HEK293T (cell line): ENCODE results near the gene LMTK3.

ENCODE experiments used
- CTCF ChIA-PET: fragments of 350-600 bp; formaldehyde crosslinking; extraction: SDS; loops from one replicate; lab custom pipeline; 2021; ENCODE audit warnings: antibody characterized with exemption, inconsistent platforms; lab: Yijun Ruan, JAX
- POLR2A ChIA-PET: fragments of 350-600 bp; formaldehyde crosslinking; extraction: SDS; loops from one replicate; lab custom pipeline; 2020; ENCODE audit warnings: antibody characterized with exemption, inconsistent platforms; lab: Yijun Ruan, JAX
- DNase-seq: peaks from one replicate; pipeline ENCODE4 v3.0.0; 2012; ENCODE audit warnings: mixed read lengths; ENCODE audit errors: extremely low spot score
- ARNT ChIP-seq: fragments of 450-650 bp; IDR thresholded peaks from 2 replicates; pipeline ENCODE4 v1.6.1; 2017; ENCODE audit warnings: mild to moderate bottlenecking
- BHLHE40 ChIP-seq: fragments of 450-650 bp; IDR thresholded peaks from 2 replicates; pipeline ENCODE4 v1.6.1; 2016; ENCODE audit warnings: mild to moderate bottlenecking, moderate library complexity, borderline replicate concordance
- CTBP1 ChIP-seq: fragments of 450-650 bp; IDR thresholded peaks from 2 replicates; pipeline ENCODE4 v1.6.1; 2016; ENCODE audit warnings: borderline replicate concordance
- ELF4 ChIP-seq: fragments of 450-650 bp; IDR thresholded peaks from 2 replicates; pipeline ENCODE4 v1.6.1; 2017; ENCODE audit warnings: antibody characterized with exemption
- FOXA1 ChIP-seq: fragments of 450-650 bp; IDR thresholded peaks from 2 replicates; pipeline ENCODE4 v1.6.1; 2016; ENCODE audit warnings: mild to moderate bottlenecking
- FOXK2 ChIP-seq: fragments of 450-650 bp; IDR thresholded peaks from 2 replicates; pipeline ENCODE4 v1.6.1; 2016; ENCODE audit warnings: mild to moderate bottlenecking
- FOXM1 ChIP-seq: fragments of 450-650 bp; IDR thresholded peaks from 2 replicates; pipeline ENCODE4 v1.6.1; 2017; ENCODE audit warnings: mild to moderate bottlenecking, borderline replicate concordance
- HDGF ChIP-seq: fragments of 450-650 bp; IDR thresholded peaks from 2 replicates; pipeline ENCODE4 v1.6.1; 2017; ENCODE audit warnings: antibody characterized with exemption, borderline replicate concordance
- L3MBTL2 ChIP-seq: fragments of 450-650 bp; conservative IDR thresholded peaks from 2 replicates; pipeline ENCODE4 v1.6.1; 2016; ENCODE audit warnings: mild to moderate bottlenecking
- LEF1 ChIP-seq: fragments of 450-650 bp; IDR thresholded peaks from 2 replicates; pipeline ENCODE4 v1.6.1; 2017; ENCODE audit warnings: mild to moderate bottlenecking, borderline replicate concordance
- NFRKB ChIP-seq: fragments of 450-650 bp; IDR thresholded peaks from 2 replicates; pipeline ENCODE4 v1.6.1; 2016; ENCODE audit warnings: mild to moderate bottlenecking, moderate library complexity
- SP1 ChIP-seq: fragments of 450-650 bp; IDR thresholded peaks from 2 replicates; pipeline ENCODE4 v1.6.1; 2017
- SUZ12 ChIP-seq: fragments of 450-650 bp; IDR thresholded peaks from 2 replicates; pipeline ENCODE4 v1.6.1; 2016; ENCODE audit warnings: mild to moderate bottlenecking
- TARDBP ChIP-seq: fragments of 450-650 bp; IDR thresholded peaks from 2 replicates; pipeline ENCODE4 v1.6.1; 2016
- ZNF384 ChIP-seq: fragments of 450-650 bp; IDR thresholded peaks from 2 replicates; pipeline ENCODE4 v1.6.1; 2016
- TF ChIP-seq, protein P1 (sequence below): fragments of 450-650 bp; IDR thresholded peaks from 2 replicates; pipeline ENCODE4 v1.6.1; 2016

The LMTK3 gene

DNA sequence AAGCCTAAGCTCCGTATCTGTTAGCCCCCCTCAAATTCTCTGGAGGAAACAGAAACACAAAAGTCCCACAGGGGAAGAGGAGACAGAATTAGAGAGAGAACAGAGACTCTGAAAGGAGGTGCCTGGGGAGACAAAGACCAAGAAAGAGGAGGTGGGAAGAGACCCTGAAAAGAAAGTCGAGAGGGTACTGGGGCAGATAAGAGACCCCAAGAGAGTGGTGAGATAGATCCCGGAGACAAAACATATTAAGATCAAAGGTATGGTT, 66.8 kb downstream of the LMTK3 start:
- ChIA-PET POLR2A (interaction anchor here (0.8 to 2.5 kb wide), 9 partner anchors 9 to 81 kb away, joined by 3 to 17 read pairs (median 3); partner anchors contain the start of genes GRIN2D, SYNGR4 and TMEM143), CTCF (interaction anchor here (2.5 kb wide), 1 partner anchor 54 kb away, joined by 6 read pairs; the partner anchor contains the start of gene KDELR1)
- TF ChIP-seq FOXK2: no peak
- TF ChIP-seq SP1: no peak
- TF ChIP-seq L3MBTL2: no peak
- no peak for TF ChIP-seq LEF1
- TF ChIP-seq CTBP1: no peak
- TF ChIP-seq FOXA1: no peak
- TF ChIP-seq SUZ12: no peak
- TF ChIP-seq NFRKB: no peak
- no peak for TF ChIP-seq ARNT
- no peak for TF ChIP-seq BHLHE40
- TF ChIP-seq HDGF: no peak
- TF ChIP-seq ZNF384: no peak
- no peak for TF ChIP-seq ELF4
- TF ChIP-seq, protein P1, sequence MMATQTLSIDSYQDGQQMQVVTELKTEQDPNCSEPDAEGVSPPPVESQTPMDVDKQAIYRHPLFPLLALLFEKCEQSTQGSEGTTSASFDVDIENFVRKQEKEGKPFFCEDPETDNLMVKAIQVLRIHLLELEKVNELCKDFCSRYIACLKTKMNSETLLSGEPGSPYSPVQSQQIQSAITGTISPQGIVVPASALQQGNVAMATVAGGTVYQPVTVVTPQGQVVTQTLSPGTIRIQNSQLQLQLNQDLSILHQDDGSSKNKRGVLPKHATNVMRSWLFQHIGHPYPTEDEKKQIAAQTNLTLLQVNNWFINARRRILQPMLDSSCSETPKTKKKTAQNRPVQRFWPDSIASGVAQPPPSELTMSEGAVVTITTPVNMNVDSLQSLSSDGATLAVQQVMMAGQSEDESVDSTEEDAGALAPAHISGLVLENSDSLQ: no peak
- TF ChIP-seq TARDBP: no peak
- TF ChIP-seq FOXM1: no peak
- DNase-seq: no peak

DNA sequence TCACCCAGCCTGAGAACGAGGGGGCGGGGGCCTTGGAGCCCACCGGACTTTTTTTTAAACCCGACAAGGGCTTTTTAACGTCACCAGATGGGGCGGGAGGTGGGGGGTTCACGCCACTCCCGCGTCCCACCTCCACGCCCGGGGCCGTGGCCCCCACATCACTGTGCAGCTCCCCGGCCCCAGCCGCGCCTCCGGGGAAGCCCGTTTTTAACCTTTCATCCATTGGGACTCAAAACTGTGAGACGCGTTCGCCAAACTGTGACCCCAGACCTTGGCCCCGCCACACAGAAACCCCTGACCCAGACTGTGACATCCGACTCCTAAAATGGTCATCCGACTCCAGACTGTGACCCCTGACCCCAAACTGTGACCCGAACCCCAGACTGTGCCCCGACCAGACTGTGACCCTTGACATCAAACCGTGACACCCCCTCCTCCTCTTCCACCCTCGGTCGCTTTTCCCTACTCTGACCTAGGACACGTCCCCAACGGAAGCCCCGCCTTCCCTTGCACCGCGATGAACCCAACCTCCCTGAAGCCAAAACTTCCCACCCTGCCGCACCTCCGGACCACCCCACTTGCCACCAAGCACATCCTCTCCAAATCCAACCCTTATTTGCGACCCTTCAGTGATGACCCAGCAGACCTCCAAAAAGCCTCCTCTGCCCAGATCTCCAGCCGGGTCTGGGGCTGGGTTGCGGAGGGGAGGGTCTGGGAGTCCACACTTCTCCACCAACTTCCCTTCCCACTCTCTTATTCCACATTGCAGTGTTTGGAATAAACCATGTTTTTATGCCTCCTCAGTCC, 67.3 kb downstream of the LMTK3 start:
- DNase-seq: no peak
- POLR2A ChIA-PET: interaction anchor here (0.8 to 2.5 kb wide), 8 partner anchors 16 to 81 kb away, joined by 3 to 17 read pairs (median 4); partner anchors contain the start of genes GRIN2D, SYNGR4 and TMEM143
- CTCF ChIA-PET: interaction anchor here (2.5 kb wide), 1 partner anchor 53 kb away, joined by 6 read pairs; the partner anchor contains the start of gene KDELR1
- TF ChIP-seq, protein P1: no peak
- TF ChIP-seq SP1 (no peak), L3MBTL2 (no peak), BHLHE40 (no peak)

DNA sequence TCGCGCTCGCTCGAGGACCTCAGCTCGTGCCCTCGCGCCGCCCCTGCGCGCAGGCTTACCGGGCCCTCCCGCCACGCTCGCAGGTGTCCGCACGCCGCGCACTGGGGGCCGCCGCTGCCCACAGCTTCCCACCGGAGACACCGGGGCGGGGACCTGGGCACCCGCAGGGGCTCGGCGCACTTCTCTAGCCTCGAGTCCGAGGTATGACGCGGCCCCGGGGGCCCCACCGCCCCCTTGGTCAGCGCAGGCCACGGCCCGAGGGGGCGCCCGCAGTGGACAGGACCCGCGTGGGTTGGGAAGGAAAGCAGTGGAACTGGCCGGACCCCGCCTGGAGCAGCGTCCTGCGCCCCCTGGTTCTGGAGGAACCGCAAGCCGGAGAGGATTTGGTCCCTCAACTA, 67.9 kb downstream of the LMTK3 start:
- ChIA-PET POLR2A (no interaction called here), CTCF (no interaction called here)
- no peak for DNase-seq
- TF ChIP-seq BHLHE40 (no peak), CTBP1 (no peak), FOXK2 (no peak), TARDBP (no peak), LEF1 (no peak), ARNT (no peak), L3MBTL2 (no peak), SP1 (no peak), FOXM1 (no peak)

DNA sequence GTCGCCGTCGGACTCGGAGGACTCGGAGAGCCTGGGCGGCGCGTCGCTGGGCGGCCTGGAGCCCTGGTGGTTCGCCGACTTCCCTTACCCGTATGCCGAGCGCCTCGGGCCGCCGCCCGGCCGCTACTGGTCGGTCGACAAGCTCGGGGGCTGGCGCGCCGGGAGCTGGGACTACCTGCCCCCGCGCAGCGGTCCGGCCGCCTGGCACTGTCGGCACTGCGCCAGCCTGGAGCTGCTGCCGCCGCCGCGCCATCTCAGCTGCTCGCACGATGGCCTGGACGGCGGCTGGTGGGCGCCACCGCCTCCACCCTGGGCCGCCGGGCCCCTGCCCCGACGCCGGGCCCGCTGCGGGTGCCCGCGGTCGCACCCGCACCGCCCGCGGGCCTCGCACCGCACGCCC, 68.4 kb downstream of the LMTK3 start:
- no peak for DNase-seq
- POLR2A ChIA-PET: no interaction called here

DNA sequence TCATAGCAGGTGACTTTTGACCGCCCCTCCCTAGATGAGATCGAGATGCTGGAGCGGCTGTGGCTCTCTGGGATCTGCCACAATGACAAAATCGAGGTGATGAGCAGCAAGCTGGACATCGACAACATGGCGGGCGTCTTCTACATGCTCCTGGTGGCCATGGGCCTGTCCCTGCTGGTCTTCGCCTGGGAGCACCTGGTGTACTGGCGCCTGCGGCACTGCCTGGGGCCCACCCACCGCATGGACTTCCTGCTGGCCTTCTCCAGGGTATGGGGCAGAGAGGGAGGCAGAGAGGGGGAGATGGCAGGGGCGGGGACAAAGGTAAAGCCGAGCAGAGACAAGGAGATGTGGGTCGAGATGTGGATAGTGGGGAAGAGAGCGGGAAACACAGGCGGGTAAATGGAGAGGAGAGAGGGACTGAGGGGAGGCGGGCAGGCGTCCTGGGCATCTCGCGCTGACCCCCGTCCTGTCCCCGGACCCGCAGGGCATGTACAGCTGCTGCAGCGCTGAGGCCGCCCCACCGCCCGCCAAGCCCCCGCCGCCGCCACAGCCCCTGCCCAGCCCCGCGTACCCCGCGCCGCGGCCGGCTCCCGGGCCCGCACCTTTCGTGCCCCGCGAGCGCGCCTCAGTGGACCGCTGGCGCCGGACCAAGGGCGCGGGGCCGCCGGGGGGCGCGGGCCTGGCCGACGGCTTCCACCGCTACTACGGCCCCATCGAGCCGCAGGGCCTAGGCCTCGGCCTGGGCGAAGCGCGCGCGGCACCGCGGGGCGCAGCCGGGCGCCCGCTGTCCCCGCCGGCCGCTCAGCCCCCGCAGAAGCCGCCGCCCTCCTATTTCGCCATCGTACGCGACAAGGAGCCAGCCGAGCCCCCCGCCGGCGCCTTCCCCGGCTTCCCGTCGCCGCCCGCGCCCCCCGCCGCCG, 69.3 kb downstream of the LMTK3 start:
- TF ChIP-seq, protein P1: no peak
- ChIA-PET CTCF (no interaction called here), POLR2A (no interaction called here)
- no peak for DNase-seq

More for the DNA sequence above, 68.4 kb downstream of the LMTK3 start:
- TF ChIP-seq FOXM1 (no peak), ZNF384 (no peak), FOXK2 (no peak), L3MBTL2 (no peak), TARDBP (no peak), CTBP1 (no peak), SP1 (no peak), NFRKB (no peak), BHLHE40 (no peak), SUZ12 (no peak)
- TF ChIP-seq, protein P1: no peak
- CTCF ChIA-PET: no interaction called here
